Adrenal gland (tissue), 12 donors: Measurements from ENCODE around the gene NXPH1. TPM values are rescaled to one million over a fixed set of nuclear protein-coding genes. Genes with fewer than 3 reads are reported as not detected.
A peak's percentile ranks its signal among the peaks of the same experiment; 100 is the strongest.

Experiments
- DNase-seq, 7 donors: peaks; one replicate each; pipeline ENCODE4 v3.0.0-alpha.2; 2019 to 2020
- H3K27ac ChIP-seq, 5 donors: fragments of 200-600 bp; sonication (generic) in 4 of 5; 1 replicate in 3 of 5; 2 replicates in 2 of 5; pipeline versions ENCODE4 v1.5.1 to v1.8.0; 2016 to 2020; ENCODE audit warnings: mild to moderate bottlenecking in 1 of 5
- H3K27me3 ChIP-seq: fragments of 200-600 bp; 2 replicates; pipeline ENCODE4 v1.8.0; 2021
- H3K36me3 ChIP-seq, 2 donors: fragments of 200-600 bp; replicated peaks in 1 of 2; 1 replicate in 1 of 2; 2 replicates in 1 of 2; pipeline versions ENCODE4 v1.5.1 to v1.8.0; 2018 to 2022
- H3K4me1 ChIP-seq, 2 donors: fragments of 200-600 bp; replicated peaks in 1 of 2; 1 replicate in 1 of 2; 2 replicates in 1 of 2; pipeline versions ENCODE4 v1.5.1 to v1.8.0; 2018 to 2021
- H3K4me3 ChIP-seq, 4 donors: fragments of 200-600 bp; sonication (generic) in 3 of 4; one replicate each; pipeline ENCODE4 v1.5.1; 2016 to 2018
- H3K9me3 ChIP-seq, 3 donors: fragments of 200-600 bp; sonication (generic) in 1 of 3; replicated peaks in 1 of 3; 1 replicate in 2 of 3; 2 replicates in 1 of 3; pipeline versions ENCODE4 v1.5.1 to v1.8.0; 2016 to 2021
- POLR2A ChIP-seq, 2 donors: fragments of 450-650 bp; IDR thresholded peaks; one replicate each; pipeline ENCODE4 v1.6.1; 2017; ENCODE audit warnings: antibody characterized with exemption in 2 of 2, mild to moderate bottlenecking in 2 of 2, moderate library complexity in 1 of 2
- WGBS, 4 donors: extraction: QIAGEN DNeasy Blood & Tissue Kit in 2 of 4; methylation state at CpG; one replicate each; pipeline versions ENCODE4 v1.1.5 to v1.1.7; 2013 to 2017; 5-methylcytosine and 5-hydroxymethylcytosine counted together
- intact Hi-C, 2 donors: fragments of 100-400 bp; cut with DNase I; formaldehyde crosslinking; loops; one replicate each; pipeline versions ENCODE4 v1.14.1 to v1.15.0; 2022 to 2023
- polyA plus RNA-seq, 3 donors: library from polyadenylated mRNA; stranded (reverse); fragments of 200-250 nt in 2 of 3; fragments of 350-450 nt in 1 of 3; fragmentation: Illumina TruSeq in 1 of 3; extraction: RNeasy Lipid Tissue Mini Kit (QIAGEN cat#74804) in 1 of 3; gene quantifications; one replicate each; pipeline ENCODE4 v1.2.3, GENCODE V29; 2013 to 2014
- total RNA-seq, 9 donors: library from RNA; depleted of rRNA in 4 of 9; stranded (reverse); fragments of >200 nt in 4 of 9; fragments of 120-200 nt in 1 of 9; fragmentation: NEBNext Ultra II Directional in 1 of 9; extraction: Animal tissue kit (Norgen Biotek cat#: 25700) in 1 of 9; gene quantifications; one replicate each; pipeline versions ENCODE4 v1.1.0 to v1.2.4, GENCODE V29; 2013 to 2023
- TF ChIP-seq, protein P1 (sequence below), 6 experiments: fragments of 450-650 bp in 4 of 6; fragments of 200-600 bp in 2 of 6; sonication (generic) in 1 of 6; IDR thresholded peaks; 1 replicate in 5 of 6; 2 replicates in 1 of 6; pipeline versions ENCODE4 v1.5.1 to v1.8.0; 2016 to 2021; ENCODE audit warnings: antibody characterized with exemption in 6 of 6, mild to moderate bottlenecking in 2 of 6, moderate library complexity in 1 of 6
- donor health status: healthy with polysubstance abuse.
- donor health status: Bipolar disorder and iron deficiency.
- donor health status: DM: yes; HTN: yes; CAD: no.
- donor health status: DM: no; HTN: no; CAD: no.
- donor health status: DM: no; HTN: no; CAD: no.
- donor health status: DM: yes; HTN: yes; CAD: no.

The NXPH1 gene
- total and polyA plus RNA-seq, 12 donors = 6.8 to 80.2 (median 40.7) TPM

GRCh38 chr7:8491544-8492489 is 58.4 kb downstream of the NXPH1 start:
- Histone ChIP-seq H3K4me3 (no peak overlapping the region), H3K9me3 (no peaks in the 10 kb centered on the region), H3K27ac (peak overlapping the region in 2 of 5 donors; percentile 35 to 36), H3K27me3 (no peaks in the 10 kb centered on the region), H3K4me1 (peaks cover 0 to 14% of the 10 kb centered on the region in 2 donors), H3K36me3 (no peaks in the 10 kb centered on the region)
- intact Hi-C loops = no loop called here
- no peak for DNase-seq
- TF ChIP-seq, protein P1, sequence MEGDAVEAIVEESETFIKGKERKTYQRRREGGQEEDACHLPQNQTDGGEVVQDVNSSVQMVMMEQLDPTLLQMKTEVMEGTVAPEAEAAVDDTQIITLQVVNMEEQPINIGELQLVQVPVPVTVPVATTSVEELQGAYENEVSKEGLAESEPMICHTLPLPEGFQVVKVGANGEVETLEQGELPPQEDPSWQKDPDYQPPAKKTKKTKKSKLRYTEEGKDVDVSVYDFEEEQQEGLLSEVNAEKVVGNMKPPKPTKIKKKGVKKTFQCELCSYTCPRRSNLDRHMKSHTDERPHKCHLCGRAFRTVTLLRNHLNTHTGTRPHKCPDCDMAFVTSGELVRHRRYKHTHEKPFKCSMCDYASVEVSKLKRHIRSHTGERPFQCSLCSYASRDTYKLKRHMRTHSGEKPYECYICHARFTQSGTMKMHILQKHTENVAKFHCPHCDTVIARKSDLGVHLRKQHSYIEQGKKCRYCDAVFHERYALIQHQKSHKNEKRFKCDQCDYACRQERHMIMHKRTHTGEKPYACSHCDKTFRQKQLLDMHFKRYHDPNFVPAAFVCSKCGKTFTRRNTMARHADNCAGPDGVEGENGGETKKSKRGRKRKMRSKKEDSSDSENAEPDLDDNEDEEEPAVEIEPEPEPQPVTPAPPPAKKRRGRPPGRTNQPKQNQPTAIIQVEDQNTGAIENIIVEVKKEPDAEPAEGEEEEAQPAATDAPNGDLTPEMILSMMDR (IDR thresholded peaks at IDR 0.05) = no peak
- TF ChIP-seq POLR2A (IDR thresholded peaks at IDR 0.05) = no peak
- 87 to 93% (median 90%) methylated on average over 8 of the region's 8 CpGs for WGBS, 4 donors

DNA sequence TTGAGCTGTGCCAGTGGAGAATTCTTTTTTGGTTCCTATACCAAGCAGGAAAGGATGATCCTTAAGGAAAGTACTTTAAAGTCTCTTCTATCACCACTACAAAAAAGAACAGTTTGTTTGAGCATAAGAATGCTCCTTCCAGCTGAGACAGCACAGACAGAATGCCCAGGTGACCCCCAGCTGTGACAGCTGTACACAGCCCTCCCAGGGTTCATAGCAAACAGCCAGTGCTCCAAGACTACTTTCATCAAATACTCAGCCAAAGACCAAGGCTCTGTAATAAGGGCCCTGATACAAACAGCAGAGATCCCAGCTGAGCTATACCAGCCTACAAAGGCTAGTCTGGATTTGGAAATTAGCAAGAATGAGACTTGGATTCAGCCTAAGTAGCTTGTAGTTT is 65.7 kb downstream of the NXPH1 start:
- H3K4me3 ChIP-seq = no peak overlapping the region
- DNase-seq = no peak
- TF ChIP-seq, protein P1 (IDR thresholded peaks at IDR 0.05) = no peak
- no peak overlapping the region for H3K27ac ChIP-seq
- no peaks in the 10 kb centered on the region for H3K36me3 ChIP-seq
- no peaks in the 10 kb centered on the region for H3K27me3 ChIP-seq
- peaks cover 5 to 8% of the 10 kb centered on the region in 2 donors for H3K4me1 ChIP-seq
- H3K9me3 ChIP-seq = no peaks in the 10 kb centered on the region
- intact Hi-C loops = no loop called here

GRCh38 chr7:8500286-8500685 is 66.9 kb downstream of the NXPH1 start:
- peak; percentile 79 to 93 (median 88) for DNase-seq
- no peaks in the 10 kb centered on the region for H3K36me3 ChIP-seq
- TF ChIP-seq, protein P1 (IDR thresholded peaks at IDR 0.05) = no peak
- no peak for TF ChIP-seq POLR2A (IDR thresholded peaks at IDR 0.05)
- intact Hi-C loops = no loop called here
- no peak overlapping the region for H3K27ac ChIP-seq
- no peak overlapping the region for H3K4me3 ChIP-seq
- H3K9me3 ChIP-seq = no peaks in the 10 kb centered on the region
- no peaks in the 10 kb centered on the region for H3K27me3 ChIP-seq
- H3K4me1 ChIP-seq = peaks cover 5 to 8% of the 10 kb centered on the region in 2 donors
- WGBS, 4 donors = 0 to 29% (median 25%) methylated on average over 2 of the region's 2 CpGs

- H3K27ac ChIP-seq = no peak overlapping the region
- intact Hi-C loops = no loop called here
- 62 to 83% (median 72%) methylated on average over 2 of the region's 2 CpGs for WGBS, 4 donors
- no peaks in the 10 kb centered on the region for H3K9me3 ChIP-seq
- DNase-seq = no peak
- H3K4me3 ChIP-seq = no peak overlapping the region
- H3K36me3 ChIP-seq = no peaks in the 10 kb centered on the region
- H3K4me1 ChIP-seq = peaks cover 0 to 9% of the 10 kb centered on the region in 2 donors
- no peaks in the 10 kb centered on the region for H3K27me3 ChIP-seq
- TF ChIP-seq, protein P1 (IDR thresholded peaks at IDR 0.05) = no peak
- no peak for TF ChIP-seq POLR2A (IDR thresholded peaks at IDR 0.05)
These were observed 74.2 kb downstream of the NXPH1 start for GRCh38 chr7:8507566-8507965.
